Measurements from ENCODE around the gene AMOTL1.
A peak's percentile ranks its signal among the peaks of the same experiment; 100 is the strongest.

The AMOTL1 gene

GRCh38 chr11:94754335-94754734 lies 13.8 kb upstream of the AMOTL1 start:
- Mint-ChIP-seq H3K4me3 (no peak overlapping the region), H3K27me3 (peaks cover 12 to 15% of the 10 kb centered on the region in 2 donors), H3K27ac (no peak overlapping the region), H3K36me3 (no peaks in the 10 kb centered on the region), H3K9me3 (no peaks in the 10 kb centered on the region), H3K4me1 (no peaks in the 10 kb centered on the region)
- ATAC-seq (replicated peaks) (no peak), DNase-seq (no peak)

GRCh38 chr11:94754819-94755218 lies 13.3 kb upstream of the AMOTL1 start:
- Mint-ChIP-seq H3K27me3 (peaks cover 12 to 15% of the 10 kb centered on the region in 2 donors), H3K9me3 (no peaks in the 10 kb centered on the region), H3K27ac (no peak overlapping the region), H3K4me3 (no peak overlapping the region), H3K4me1 (no peaks in the 10 kb centered on the region), H3K36me3 (no peaks in the 10 kb centered on the region)
- DNase-seq (no peak), ATAC-seq (replicated peaks) (no peak)

GRCh38 chr11:94755494-94755893 lies 12.7 kb upstream of the AMOTL1 start:
- no peak for DNase-seq
- Mint-ChIP-seq H3K27me3 (peaks cover 11 to 12% of the 10 kb centered on the region in 2 donors), H3K4me1 (no peaks in the 10 kb centered on the region), H3K27ac (no peak overlapping the region), H3K4me3 (no peak overlapping the region), H3K36me3 (no peaks in the 10 kb centered on the region), H3K9me3 (no peaks in the 10 kb centered on the region)
- ATAC-seq (replicated peaks) = no peak

- DNase-seq (no peak), ATAC-seq (replicated peaks) (no peak)
- no peaks in the 10 kb centered on the region for H3K4me1 Mint-ChIP-seq
- H3K27ac Mint-ChIP-seq = no peak overlapping the region
- no peaks in the 10 kb centered on the region for H3K36me3 Mint-ChIP-seq
- no peaks in the 10 kb centered on the region for H3K9me3 Mint-ChIP-seq
- H3K27me3 Mint-ChIP-seq = peaks cover 1 to 2% of the 10 kb centered on the region in 2 donors
- H3K4me3 Mint-ChIP-seq = no peak overlapping the region
Measured at GRCh38 chr11:94757037-94757735, 11.0 kb upstream of the AMOTL1 start.

- H3K9me3 Mint-ChIP-seq = no peaks in the 10 kb centered on the region
- no peak overlapping the region for H3K4me3 Mint-ChIP-seq
- ATAC-seq (replicated peaks) (no peak), DNase-seq (no peak)
- no peaks in the 10 kb centered on the region for H3K36me3 Mint-ChIP-seq
- no peak overlapping the region for H3K27ac Mint-ChIP-seq
- H3K4me1 Mint-ChIP-seq = no peaks in the 10 kb centered on the region
- peaks cover 0 to 3% of the 10 kb centered on the region in 2 donors for H3K27me3 Mint-ChIP-seq
Measured at GRCh38 chr11:94758666-94759065, 9.5 kb upstream of the AMOTL1 start.

GRCh38 chr11:94759522-94759921 lies 8.6 kb upstream of the AMOTL1 start:
- DNase-seq = no peak
- Mint-ChIP-seq H3K27ac (no peak overlapping the region), H3K4me1 (no peaks in the 10 kb centered on the region), H3K4me3 (no peak overlapping the region), H3K9me3 (no peaks in the 10 kb centered on the region), H3K36me3 (no peaks in the 10 kb centered on the region), H3K27me3 (peaks cover 0 to 3% of the 10 kb centered on the region in 2 donors)
- ATAC-seq (replicated peaks) = no peak

GRCh38 chr11:94760296-94760695 lies 7.9 kb upstream of the AMOTL1 start:
- Mint-ChIP-seq H3K9me3 (no peaks in the 10 kb centered on the region), H3K27ac (no peak overlapping the region), H3K27me3 (peaks cover 0 to 3% of the 10 kb centered on the region in 2 donors), H3K36me3 (no peaks in the 10 kb centered on the region), H3K4me3 (no peak overlapping the region), H3K4me1 (no peaks in the 10 kb centered on the region)
- DNase-seq = no peak
- no peak for ATAC-seq (replicated peaks)

GRCh38 chr11:94762208-94762607 lies 5.9 kb upstream of the AMOTL1 start:
- Mint-ChIP-seq H3K4me1 (no peaks in the 10 kb centered on the region), H3K36me3 (no peaks in the 10 kb centered on the region), H3K27ac (no peak overlapping the region), H3K27me3 (peaks cover 0 to 3% of the 10 kb centered on the region in 2 donors), H3K9me3 (no peaks in the 10 kb centered on the region), H3K4me3 (no peak overlapping the region)
- DNase-seq = no peak
- ATAC-seq (replicated peaks) = peak in 1 of 2 donors; percentile 44

- Mint-ChIP-seq H3K36me3 (peaks cover 0 to 1% of the 10 kb centered on the region in 2 donors), H3K27ac (no peak overlapping the region), H3K4me1 (peaks cover 0 to 5% of the 10 kb centered on the region in 2 donors), H3K9me3 (no peaks in the 10 kb centered on the region), H3K27me3 (peaks cover 0 to 3% of the 10 kb centered on the region in 2 donors), H3K4me3 (no peak overlapping the region)
- no peak for ATAC-seq (replicated peaks)
- DNase-seq = no peak
Measured at GRCh38 chr11:94762995-94763394, 5.2 kb upstream of the AMOTL1 start.

- no peaks in the 10 kb centered on the region for H3K9me3 Mint-ChIP-seq
- ATAC-seq (replicated peaks) = no peak
- H3K27ac Mint-ChIP-seq = no peak overlapping the region
- H3K27me3 Mint-ChIP-seq = peaks cover 20 to 21% of the 10 kb centered on the region in 2 donors
- no peak for DNase-seq
- peaks cover 4 to 22% of the 10 kb centered on the region in 2 donors for H3K4me1 Mint-ChIP-seq
- no peak overlapping the region for H3K4me3 Mint-ChIP-seq
- peaks cover 0 to 1% of the 10 kb centered on the region in 2 donors for H3K36me3 Mint-ChIP-seq
Measured at GRCh38 chr11:94766713-94767206, 1.4 kb upstream of the AMOTL1 start.

- Mint-ChIP-seq H3K4me1 (peaks cover 4 to 22% of the 10 kb centered on the region in 2 donors), H3K27me3 (peaks cover 20 to 21% of the 10 kb centered on the region in 2 donors), H3K9me3 (no peaks in the 10 kb centered on the region), H3K36me3 (peaks cover 0 to 1% of the 10 kb centered on the region in 2 donors), H3K4me3 (no peak overlapping the region), H3K27ac (no peak overlapping the region)
- ATAC-seq (replicated peaks) = no peak
- DNase-seq = no peak
Measured at GRCh38 chr11:94767291-94767690, 865 bp upstream of the AMOTL1 start.

- Mint-ChIP-seq H3K9me3 (no peaks in the 10 kb centered on the region), H3K36me3 (peaks cover 0 to 1% of the 10 kb centered on the region in 2 donors), H3K4me1 (peaks cover 4 to 22% of the 10 kb centered on the region in 2 donors), H3K27ac (peak overlapping the region; percentile 74), H3K27me3 (peaks cover 20 to 25% of the 10 kb centered on the region in 2 donors), H3K4me3 (peak overlapping the region; percentile 73 to 84)
- peak; percentile 49 to 53 for ATAC-seq (replicated peaks)
- DNase-seq = peak; percentile 5
Measured at GRCh38 chr11:94768602-94769541, 716 bp downstream of the AMOTL1 start.

- H3K36me3 Mint-ChIP-seq = peaks cover 0 to 1% of the 10 kb centered on the region in 2 donors
- H3K4me1 Mint-ChIP-seq = peaks cover 4 to 22% of the 10 kb centered on the region in 2 donors
- DNase-seq = no peak
- H3K27me3 Mint-ChIP-seq = peaks cover 20 to 25% of the 10 kb centered on the region in 2 donors
- no peaks in the 10 kb centered on the region for H3K9me3 Mint-ChIP-seq
- H3K27ac Mint-ChIP-seq = no peak overlapping the region
- H3K4me3 Mint-ChIP-seq = peak overlapping the region; percentile 73 to 84
- no peak for ATAC-seq (replicated peaks)
Measured at GRCh38 chr11:94769880-94770279, 1.7 kb downstream of the AMOTL1 start.

- Mint-ChIP-seq H3K4me3 (no peak overlapping the region), H3K27me3 (peaks cover 20 to 25% of the 10 kb centered on the region in 2 donors), H3K9me3 (no peaks in the 10 kb centered on the region), H3K4me1 (peaks cover 4 to 22% of the 10 kb centered on the region in 2 donors), H3K27ac (no peak overlapping the region), H3K36me3 (peaks cover 0 to 1% of the 10 kb centered on the region in 2 donors)
- ATAC-seq (replicated peaks) (no peak), DNase-seq (no peak)
Measured at GRCh38 chr11:94770563-94771120, 2.5 kb downstream of the AMOTL1 start.

All from stimulated activated naive B cell treated with anti-CD40 and anti-IgM and Interleukin-4, amounts not matched to agents 10 μg/mL and 1 μg/mL and 100 μg/mL, for 72 hours (primary cell).